ENCODE data around the gene GIMAP6.

Gene GIMAP6

DNA sequence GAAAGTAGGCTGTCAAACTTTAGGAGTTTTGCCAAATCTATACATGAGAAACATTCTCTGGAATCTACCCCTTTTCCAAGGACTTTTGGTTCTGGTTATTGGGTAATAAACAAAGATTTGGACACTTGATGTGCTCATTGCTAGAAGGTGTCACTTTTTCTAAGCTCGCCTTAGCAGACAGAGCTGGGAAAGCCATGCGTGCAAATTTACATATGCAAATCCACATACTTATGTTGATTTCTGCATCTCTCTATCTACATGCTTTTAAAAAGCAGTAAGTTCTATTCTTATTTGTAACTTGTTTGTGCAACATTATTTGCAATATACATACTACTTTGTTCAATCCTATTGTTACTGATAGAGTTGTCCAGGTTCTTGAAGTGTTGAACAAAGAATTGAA is 22.5 kb upstream of the GIMAP6 start (continued):
- TF ChIP-seq TSHZ2 (CRISPR knock-in tag; IDR thresholded peaks at IDR 0.05): no peak
- no peak for TF ChIP-seq TOX (CRISPR knock-in tag; IDR thresholded peaks at IDR 0.05; ENCODE audit: borderline replicate concordance)
- no peak for TF ChIP-seq ZNF8 (CRISPR knock-in tag; IDR thresholded peaks at IDR 0.05)

- ATAC-seq: no peak
- TF ChIP-seq PPARA (CRISPR knock-in tag; IDR thresholded peaks at IDR 0.05; ENCODE audit: borderline replicate concordance) (no peak), SNAI2 (CRISPR knock-in tag; IDR thresholded peaks at IDR 0.05) (no peak), OSR1 (CRISPR knock-in tag; IDR thresholded peaks at IDR 0.05) (no peak), RARB (CRISPR knock-in tag; IDR thresholded peaks at IDR 0.05) (no peak), CREB5 (CRISPR knock-in tag; IDR thresholded peaks at IDR 0.05; ENCODE audit: low read depth) (no peak)
- TF ChIP-seq, protein P1, sequence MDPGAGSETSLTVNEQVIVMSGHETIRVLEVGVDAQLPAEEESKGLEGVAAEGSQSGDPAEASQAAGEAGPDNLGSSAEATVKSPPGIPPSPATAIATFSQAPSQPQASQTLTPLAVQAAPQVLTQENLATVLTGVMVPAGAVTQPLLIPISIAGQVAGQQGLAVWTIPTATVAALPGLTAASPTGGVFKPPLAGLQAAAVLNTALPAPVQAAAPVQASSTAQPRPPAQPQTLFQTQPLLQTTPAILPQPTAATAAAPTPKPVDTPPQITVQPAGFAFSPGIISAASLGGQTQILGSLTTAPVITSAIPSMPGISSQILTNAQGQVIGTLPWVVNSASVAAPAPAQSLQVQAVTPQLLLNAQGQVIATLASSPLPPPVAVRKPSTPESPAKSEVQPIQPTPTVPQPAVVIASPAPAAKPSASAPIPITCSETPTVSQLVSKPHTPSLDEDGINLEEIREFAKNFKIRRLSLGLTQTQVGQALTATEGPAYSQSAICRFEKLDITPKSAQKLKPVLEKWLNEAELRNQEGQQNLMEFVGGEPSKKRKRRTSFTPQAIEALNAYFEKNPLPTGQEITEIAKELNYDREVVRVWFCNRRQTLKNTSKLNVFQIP (CRISPR knock-in tag; IDR thresholded peaks at IDR 0.05; ENCODE audit: borderline replicate concordance, low read depth): no peak
Observed at GRCh38 chr7:150649080-150649385, 16.8 kb upstream of the GIMAP6 start.

DNA sequence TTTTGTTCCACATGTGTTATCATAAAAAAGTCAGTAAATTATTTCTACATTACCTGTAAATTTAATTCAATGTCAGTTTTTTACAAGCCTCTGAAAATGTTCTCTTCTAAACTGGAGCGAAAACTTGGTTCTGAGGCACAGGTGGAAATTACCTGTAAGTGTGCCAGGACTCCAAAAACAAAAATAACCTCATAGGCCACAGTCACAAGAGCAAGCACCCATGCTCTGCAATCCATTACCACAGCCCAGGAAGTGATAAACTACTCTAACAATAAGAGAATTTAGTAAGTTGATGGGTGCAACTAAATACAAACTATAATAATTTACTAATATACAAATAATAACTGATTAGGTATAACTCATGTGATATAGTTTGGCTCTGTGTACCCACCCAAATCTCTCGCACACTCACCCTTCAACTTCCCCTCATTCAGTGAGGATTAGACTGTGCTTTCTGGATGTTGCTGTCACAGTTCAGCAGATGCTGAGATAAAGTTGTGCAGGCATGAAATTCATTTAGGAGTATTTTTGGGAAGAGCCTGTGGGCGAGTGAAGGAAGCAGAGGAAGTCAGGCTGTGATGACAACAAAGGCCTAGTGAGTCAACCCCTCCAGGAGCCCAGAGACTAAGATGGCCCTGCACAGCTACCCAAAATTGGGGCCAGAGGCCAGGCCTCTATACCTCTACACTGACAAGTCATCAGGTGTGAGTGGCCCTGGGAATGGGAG is 16.3 kb upstream of the GIMAP6 start:
- TF ChIP-seq CSRNP3 (CRISPR knock-in tag; IDR thresholded peaks at IDR 0.05) (no peak), PATZ1 (CRISPR knock-in tag; IDR thresholded peaks at IDR 0.05; ENCODE audit: borderline replicate concordance) (no peak), TCF4 (CRISPR knock-in tag; IDR thresholded peaks at IDR 0.05; ENCODE audit: borderline replicate concordance) (no peak)
- ATAC-seq: no peak

DNA sequence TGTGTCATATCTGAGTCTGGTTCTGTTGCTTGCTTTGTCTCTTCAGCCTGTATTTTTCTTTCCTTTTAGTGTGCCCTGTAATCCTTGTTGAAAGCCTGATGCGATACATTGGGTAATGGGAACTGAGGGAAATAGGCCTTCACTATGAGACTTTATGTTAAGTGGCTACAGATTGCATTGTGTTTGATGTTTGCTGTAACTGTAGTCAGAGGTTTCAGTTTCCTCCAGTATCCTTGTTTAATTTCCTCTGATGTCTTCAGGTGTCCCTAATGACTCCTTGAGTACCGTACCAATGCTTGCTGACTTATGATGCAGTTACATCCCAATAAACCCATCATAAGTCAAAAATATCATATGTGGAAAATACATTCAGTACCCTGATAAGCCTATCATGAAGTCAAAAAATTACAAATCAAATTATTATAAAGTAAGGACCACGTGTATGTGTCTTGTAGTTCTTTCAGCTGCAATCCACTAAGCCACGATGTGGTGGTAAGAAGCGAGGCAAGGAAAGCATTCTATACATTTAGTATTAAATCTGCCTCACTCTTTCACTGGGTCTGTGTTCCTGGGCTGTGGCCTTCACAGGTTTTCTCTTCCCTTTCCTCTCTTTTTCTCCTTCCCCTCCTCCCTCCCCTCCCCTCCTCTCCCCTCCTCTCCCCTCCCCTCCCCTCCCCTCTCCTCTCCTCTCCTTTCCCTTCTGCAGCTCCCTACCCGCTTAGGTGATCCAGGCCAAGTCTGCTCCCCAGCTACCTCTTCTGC is 13.3 kb upstream of the GIMAP6 start:
- ATAC-seq: no peak
- TF ChIP-seq CREB5 (CRISPR knock-in tag; IDR thresholded peaks at IDR 0.05; ENCODE audit: low read depth): no peak
- no peak for TF ChIP-seq ZC3H10 (CRISPR knock-in tag; IDR thresholded peaks at IDR 0.05)
- TF ChIP-seq ESRRG (CRISPR knock-in tag; IDR thresholded peaks at IDR 0.05): no peak
- TF ChIP-seq SNAI2 (CRISPR knock-in tag; IDR thresholded peaks at IDR 0.05): no peak
- no peak for TF ChIP-seq ZNF565 (CRISPR knock-in tag; conservative IDR thresholded peaks at IDR 0.05; ENCODE audit: low read depth)
- TF ChIP-seq ZFP30 (CRISPR knock-in tag; IDR thresholded peaks at IDR 0.05): no peak
- TF ChIP-seq ARNTL (CRISPR knock-in tag; IDR thresholded peaks at IDR 0.05; ENCODE audit: borderline replicate concordance, low read depth): no peak
- TF ChIP-seq GLIS3 (CRISPR knock-in tag; IDR thresholded peaks at IDR 0.05): no peak
- no peak for TF ChIP-seq RARB (CRISPR knock-in tag; IDR thresholded peaks at IDR 0.05)
- no peak for TF ChIP-seq ZNF70 (CRISPR knock-in tag; IDR thresholded peaks at IDR 0.05)
- no peak for TF ChIP-seq PPARA (CRISPR knock-in tag; IDR thresholded peaks at IDR 0.05; ENCODE audit: borderline replicate concordance)
- no peak for TF ChIP-seq CSRNP3 (CRISPR knock-in tag; IDR thresholded peaks at IDR 0.05)
- TF ChIP-seq, protein P1 (CRISPR knock-in tag; IDR thresholded peaks at IDR 0.05; ENCODE audit: borderline replicate concordance, low read depth): no peak
- TF ChIP-seq ZFP3 (CRISPR knock-in tag; IDR thresholded peaks at IDR 0.05): no peak
- TF ChIP-seq ZNF8 (CRISPR knock-in tag; IDR thresholded peaks at IDR 0.05): no peak
